Measurements from ENCODE around the gene FOXE3. TPM values are rescaled to one million over a fixed set of nuclear protein-coding genes. Genes with fewer than 3 reads are reported as not detected.

FOXE3 gene
- total RNA-seq, 1 donor from 2014 or later, result 0.35 TPM

- no peak overlapping the region for H3K27ac Mint-ChIP-seq (ENCODE audit: unreplicated experiment)
- peaks cover 12% of the 10 kb centered on the region for H3K4me1 Mint-ChIP-seq
- H3K36me3 Mint-ChIP-seq (ENCODE audit: low read depth), result peaks cover 5% of the 10 kb centered on the region
- DNase-seq (ENCODE audit: low read depth, low spot score), result no peak
- H3K27me3 Mint-ChIP-seq (ENCODE audit: low read depth), result peaks cover 8% of the 10 kb centered on the region
- no peaks in the 10 kb centered on the region for H3K9me3 Mint-ChIP-seq
- no peak overlapping the region for H3K4me3 Mint-ChIP-seq
- no peak for TF ChIP-seq CTCF (conservative IDR thresholded peaks at IDR 0.05)
These were observed 25.5 kb downstream of the FOXE3 start for GRCh38 chr1:47441450-47442106.

- peaks cover 3% of the 10 kb centered on the region for H3K27me3 Mint-ChIP-seq (ENCODE audit: low read depth)
- TF ChIP-seq CTCF (conservative IDR thresholded peaks at IDR 0.05), result no peak
These were observed 26.1 kb downstream of the FOXE3 start for GRCh38 chr1:47442202-47442601.

GRCh38 chr1:47442842-47443529 lies 26.9 kb downstream of the FOXE3 start:
- Mint-ChIP-seq H3K4me3 (no peak overlapping the region), H3K4me1 (peaks cover 17% of the 10 kb centered on the region)

More at GRCh38 chr1:47442202-47442601, 26.1 kb downstream of the FOXE3 start:
- no peaks in the 10 kb centered on the region for H3K9me3 Mint-ChIP-seq
- peaks cover 8% of the 10 kb centered on the region for H3K36me3 Mint-ChIP-seq (ENCODE audit: low read depth)
- H3K27ac Mint-ChIP-seq (ENCODE audit: unreplicated experiment), result no peak overlapping the region
- peaks cover 14% of the 10 kb centered on the region for H3K4me1 Mint-ChIP-seq
- DNase-seq (ENCODE audit: low read depth, low spot score), result no peak
- H3K4me3 Mint-ChIP-seq, result no peak overlapping the region

GRCh38 chr1:47443530-47444296 lies 27.6 kb downstream of the FOXE3 start:
- no peak for TF ChIP-seq CTCF (conservative IDR thresholded peaks at IDR 0.05)
- Mint-ChIP-seq H3K4me3 (no peak overlapping the region), H3K4me1 (peaks cover 18% of the 10 kb centered on the region), H3K27me3 (ENCODE audit: low read depth) (no peaks in the 10 kb centered on the region), H3K27ac (ENCODE audit: unreplicated experiment) (peak overlapping the region; percentile 47), H3K36me3 (ENCODE audit: low read depth) (peaks cover 8% of the 10 kb centered on the region), H3K9me3 (no peaks in the 10 kb centered on the region)
- DNase-seq (ENCODE audit: low read depth, low spot score), result no peak

More at GRCh38 chr1:47442842-47443529, 26.9 kb downstream of the FOXE3 start:
- Mint-ChIP-seq H3K27me3 (ENCODE audit: low read depth) (peaks cover 3% of the 10 kb centered on the region), H3K36me3 (ENCODE audit: low read depth) (peaks cover 8% of the 10 kb centered on the region), H3K9me3 (no peaks in the 10 kb centered on the region), H3K27ac (ENCODE audit: unreplicated experiment) (no peak overlapping the region)
- DNase-seq (ENCODE audit: low read depth, low spot score), result no peak
- TF ChIP-seq CTCF (conservative IDR thresholded peaks at IDR 0.05), result no peak

- peaks cover 8% of the 10 kb centered on the region for H3K36me3 Mint-ChIP-seq (ENCODE audit: low read depth)
These were observed 28.1 kb downstream of the FOXE3 start for GRCh38 chr1:47444297-47444561.

More at GRCh38 chr1:47444297-47444561, 28.1 kb downstream of the FOXE3 start:
- Mint-ChIP-seq H3K9me3 (no peaks in the 10 kb centered on the region), H3K27ac (ENCODE audit: unreplicated experiment) (peak overlapping the region; percentile 47), H3K27me3 (ENCODE audit: low read depth) (no peaks in the 10 kb centered on the region), H3K4me3 (no peak overlapping the region), H3K4me1 (peaks cover 23% of the 10 kb centered on the region)
- no peak for TF ChIP-seq CTCF (conservative IDR thresholded peaks at IDR 0.05)
- DNase-seq (ENCODE audit: low read depth, low spot score), result no peak
